Measurements from ENCODE around the gene PSMB8. TPM values are rescaled to one million over a fixed set of nuclear protein-coding genes. Genes with fewer than 3 reads are reported as not detected.

The PSMB8 gene
- total RNA-seq, 1 donor = 78.2 TPM

DNA sequence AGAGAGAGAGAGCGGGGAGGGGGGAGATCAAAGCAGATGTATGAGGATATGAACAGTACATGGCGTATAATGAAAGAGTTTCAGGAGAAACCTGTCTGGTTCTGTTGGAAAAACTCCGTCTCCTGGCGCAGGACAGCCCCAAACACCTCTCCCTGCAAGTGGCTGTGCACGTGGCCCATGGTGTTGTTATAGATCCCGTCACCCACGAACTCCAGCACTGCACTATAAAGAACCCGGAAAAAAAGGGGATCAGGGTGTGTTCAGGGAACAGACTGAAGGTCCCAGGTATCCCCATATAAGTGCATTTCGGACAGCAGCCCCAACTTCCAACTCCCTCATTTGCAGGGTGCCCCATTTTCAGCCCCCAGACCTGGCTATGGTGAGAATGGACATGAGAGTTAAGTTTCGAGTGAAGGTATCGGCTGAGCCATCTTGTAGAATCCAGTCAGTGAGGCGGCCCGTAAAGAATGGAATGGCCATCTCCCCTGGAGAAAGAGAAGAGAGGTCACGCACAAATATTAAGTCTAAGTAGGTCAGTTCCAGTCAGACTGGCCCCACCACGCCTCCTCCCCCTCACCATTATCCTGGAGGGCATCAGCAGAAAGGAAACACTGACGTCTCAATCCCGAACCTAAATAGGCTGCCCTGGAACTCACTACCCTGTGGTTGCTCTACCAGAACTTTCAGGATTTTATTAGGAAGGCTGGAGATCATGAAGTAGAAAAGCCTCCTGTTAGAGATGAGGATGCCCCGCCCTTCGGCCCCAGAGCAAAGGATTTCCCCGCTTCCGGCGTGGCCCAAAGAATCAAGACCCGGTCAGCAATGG lies 8.4 kb upstream of the PSMB8 start:
- TF ChIP-seq CTCF (IDR thresholded peaks at IDR 0.05; ENCODE audit: insufficient read depth, low read depth, low read length) = no peak
- peak; percentile 29 for DNase-seq (ENCODE audit: low read depth)
- peak overlapping the region; percentile 95 for H3K4me3 ChIP-seq (ENCODE audit: low read depth, low read length)

GRCh38 chr6:32851025-32851424 lies 7.2 kb upstream of the PSMB8 start:
- no peak for DNase-seq (ENCODE audit: low read depth)
- no peak for TF ChIP-seq CTCF (IDR thresholded peaks at IDR 0.05; ENCODE audit: insufficient read depth, low read depth, low read length)
- no peak overlapping the region for H3K4me3 ChIP-seq (ENCODE audit: low read depth, low read length)

DNA sequence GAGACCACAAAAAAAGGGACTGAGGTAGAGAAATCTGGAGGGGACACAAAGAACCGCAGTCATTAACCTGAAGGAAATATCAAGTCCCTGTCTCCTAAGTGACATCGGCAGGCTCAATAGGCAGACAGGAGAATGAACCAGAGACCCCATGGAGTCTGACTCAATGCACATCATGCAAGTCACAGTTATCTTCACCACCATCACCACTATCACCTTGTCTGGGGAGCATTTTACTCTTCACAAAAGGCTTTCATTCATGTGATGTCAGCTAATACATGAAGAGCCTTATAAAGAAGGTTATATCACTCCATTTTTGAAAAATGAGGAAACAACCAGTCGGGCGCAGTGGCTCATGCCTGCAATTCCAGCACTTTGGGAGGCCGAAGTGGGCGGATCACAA lies 5.3 kb upstream of the PSMB8 start:
- no peak for DNase-seq (ENCODE audit: low read depth)
- H3K4me3 ChIP-seq (ENCODE audit: low read depth, low read length) = no peak overlapping the region
- no peak for TF ChIP-seq CTCF (IDR thresholded peaks at IDR 0.05; ENCODE audit: insufficient read depth, low read depth, low read length)

DNA sequence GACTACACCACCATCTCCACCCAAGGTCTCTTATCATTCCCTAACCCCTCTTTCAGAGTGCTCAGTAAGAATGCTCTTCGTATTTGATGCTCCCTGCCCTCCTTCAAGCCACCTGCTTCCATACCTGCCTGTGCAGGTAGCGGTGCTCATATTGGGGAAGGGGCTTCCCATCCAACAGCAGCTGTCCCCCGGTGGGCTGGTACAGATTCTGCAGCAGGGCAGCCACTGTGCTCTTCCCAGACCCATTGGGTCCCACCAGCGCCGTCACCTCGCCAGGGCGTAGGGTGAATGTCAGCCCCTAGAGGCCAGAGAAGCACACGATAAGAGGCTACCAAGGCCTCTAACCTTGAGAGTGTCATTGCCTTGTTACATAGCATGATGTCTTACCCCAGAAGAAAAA lies 3.9 kb upstream of the PSMB8 start:
- H3K4me3 ChIP-seq (ENCODE audit: low read depth, low read length) = no peak overlapping the region
- TF ChIP-seq CTCF (IDR thresholded peaks at IDR 0.05; ENCODE audit: insufficient read depth, low read depth, low read length) = no peak
- no peak for DNase-seq (ENCODE audit: low read depth)

GRCh38 chr6:32847004-32847403 lies 3.2 kb upstream of the PSMB8 start:
- no peak for DNase-seq (ENCODE audit: low read depth)
- no peak overlapping the region for H3K4me3 ChIP-seq (ENCODE audit: low read depth, low read length)
- TF ChIP-seq CTCF (IDR thresholded peaks at IDR 0.05; ENCODE audit: insufficient read depth, low read depth, low read length) = no peak

DNA sequence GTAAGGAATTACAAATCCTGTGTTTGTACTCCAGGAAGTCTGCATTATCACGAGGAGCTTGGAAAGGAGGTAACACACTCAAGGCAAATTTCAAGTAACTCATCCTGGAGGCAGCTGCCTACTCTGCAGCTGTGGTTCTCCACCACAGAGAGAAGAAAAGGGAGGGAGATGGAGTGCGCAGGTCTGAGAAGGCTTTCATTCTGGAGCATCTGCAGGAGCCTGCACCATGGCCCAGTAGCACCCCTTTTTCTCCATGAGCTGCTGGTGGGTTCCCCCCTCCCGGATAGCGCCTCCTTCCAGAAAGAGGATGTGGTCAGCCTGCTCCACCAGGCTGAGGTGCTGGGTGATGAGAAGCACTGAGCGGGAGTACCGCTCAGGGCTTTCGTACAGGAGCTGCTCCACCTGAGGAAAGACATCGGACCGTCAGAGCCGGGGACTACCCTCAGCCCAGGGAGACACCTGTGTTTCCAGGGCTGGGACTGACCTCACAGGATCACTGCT lies 1.6 kb upstream of the PSMB8 start:
- DNase-seq (ENCODE audit: low read depth) = no peak
- no peak overlapping the region for H3K4me3 ChIP-seq (ENCODE audit: low read depth, low read length)
- no peak for TF ChIP-seq CTCF (IDR thresholded peaks at IDR 0.05; ENCODE audit: insufficient read depth, low read depth, low read length)

Measured in fibroblast of villous mesenchyme (primary cell).